Body of pancreas (tissue), 4 donors: ENCODE results near the gene ATP8A2. TPM values are rescaled to one million over a fixed set of nuclear protein-coding genes. Genes with fewer than 3 reads are reported as not detected.

Experiments
- ATAC-seq: fragments of 150-250 bp; one replicate; pipeline ENCODE4 v1.9.1; 2016
- DNase-seq, 4 donors: peaks; one replicate each; pipeline ENCODE4 v3.0.0-alpha.2; 2019
- H3K27ac ChIP-seq, 4 donors: fragments of 200-600 bp; sonication (generic); 1 replicate in 3 of 4; 2 replicates in 1 of 4; pipeline versions ENCODE4 v1.5.1 to v1.6.1; 2016 to 2019; ENCODE audit warnings: mild to moderate bottlenecking in 1 of 4, mixed read lengths in 1 of 4, moderate library complexity in 1 of 4
- H3K27me3 ChIP-seq, 2 donors: fragments of 200-600 bp; sonication (generic); one replicate each; pipeline ENCODE4 v1.6.0; 2016; ENCODE audit warnings: mild to moderate bottlenecking in 1 of 2
- H3K36me3 ChIP-seq, 2 donors: fragments of 200-600 bp; sonication (generic); replicated peaks in 1 of 2; 2 replicates each; pipeline ENCODE4 v1.5.1; 2016; ENCODE audit warnings: low read depth in 2 of 2; ENCODE audit not compliant: insufficient read depth in 1 of 2
- H3K4me1 ChIP-seq: fragments of 200-600 bp; sonication (generic); one replicate; pipeline ENCODE4 v1.6.0; 2016
- H3K4me3 ChIP-seq, 2 donors: fragments of 200-600 bp; sonication (generic); 1 replicate in 1 of 2; 2 replicates in 1 of 2; pipeline ENCODE4 v1.5.1; 2016 to 2019
- H3K9me3 ChIP-seq, 3 donors: fragments of 200-600 bp; sonication (generic); 1 replicate in 2 of 3; 2 replicates in 1 of 3; pipeline ENCODE4 v1.5.1; 2016
- CTCF ChIP-seq, 7 experiments: fragments of 450-650 bp in 4 of 7; fragments of 200-600 bp in 3 of 7; sonication (generic) in 3 of 7; IDR thresholded peaks; one replicate each; pipeline ENCODE4 v1.5.1; 2016 to 2019; ENCODE audit warnings: antibody characterized with exemption in 7 of 7
- POLR2A ChIP-seq, 3 donors: fragments of 450-650 bp; IDR thresholded peaks; one replicate each; pipeline ENCODE4 v1.6.1; 2016; ENCODE audit warnings: antibody characterized with exemption in 3 of 3, mild to moderate bottlenecking in 2 of 3
- WGBS, 2 donors: methylation state at CpG; one replicate each; pipeline ENCODE4 v1.1.5; 2017; 5-methylcytosine and 5-hydroxymethylcytosine counted together
- intact Hi-C: fragments of 100-400 bp; cut with DNase I; formaldehyde crosslinking; loops from one replicate; pipeline ENCODE4 v1.15.1; 2023
- total RNA-seq, 2 donors: library from RNA; depleted of rRNA; stranded (reverse); fragments of >200 nt; gene quantifications; one replicate each; pipeline ENCODE4 v1.1.0, GENCODE V29; 2016

The ATP8A2 gene
- total RNA-seq, 2 donors from 2014 or later, result under 0.01 TPM; not detected in 1

- Histone ChIP-seq H3K27me3 (no peaks in the 10 kb centered on the region), H3K9me3 (peaks cover 0 to 5% (median 0%) of the 10 kb centered on the region in 3 donors), H3K36me3 (no peaks in the 10 kb centered on the region), H3K4me1 (no peaks in the 10 kb centered on the region), H3K4me3 (no peak overlapping the region), H3K27ac (no peak overlapping the region)
- DNase-seq (no peak), ATAC-seq (no peak)
- intact Hi-C loops, result no loop called here
- 59 to 63% methylated on average over 5 of the region's 5 CpGs for WGBS, 2 donors
- TF ChIP-seq POLR2A (IDR thresholded peaks at IDR 0.05), result no peak
- TF ChIP-seq CTCF (IDR thresholded peaks at IDR 0.05), result no peak
These were observed 38.2 kb downstream of the ATP8A2 start for GRCh38 chr13:25409938-25410337.

DNA sequence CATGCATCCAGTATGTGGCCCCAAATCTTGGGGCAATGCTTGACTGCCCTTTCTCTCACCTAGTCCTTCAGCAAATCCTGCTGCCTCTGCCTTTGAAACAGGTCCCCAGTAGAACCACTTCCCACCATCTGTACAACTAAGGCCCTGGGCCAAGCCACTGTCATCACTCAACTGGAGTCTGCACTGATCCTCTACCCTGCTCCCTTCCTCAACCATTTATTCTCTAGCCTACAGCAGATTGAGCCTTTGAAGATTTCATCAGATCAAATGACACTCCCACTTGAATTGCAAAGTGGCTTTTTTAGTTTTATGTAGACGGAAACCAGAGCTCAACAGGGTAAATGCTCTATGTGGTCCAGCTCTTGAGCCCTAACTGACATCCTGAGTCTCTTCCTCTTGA lies 43.5 kb downstream of the ATP8A2 start:
- DNase-seq, result no peak
- Histone ChIP-seq H3K27me3 (no peaks in the 10 kb centered on the region), H3K4me3 (no peak overlapping the region), H3K4me1 (no peaks in the 10 kb centered on the region), H3K36me3 (no peaks in the 10 kb centered on the region), H3K27ac (no peak overlapping the region), H3K9me3 (peaks cover 0 to 5% (median 0%) of the 10 kb centered on the region in 3 donors)
- ATAC-seq, result no peak
- intact Hi-C loops, result no loop called here
- WGBS, 2 donors, result 63% methylated on average over 1 of the region's 1 CpG
- no peak for TF ChIP-seq POLR2A (IDR thresholded peaks at IDR 0.05)
- no peak for TF ChIP-seq CTCF (IDR thresholded peaks at IDR 0.05)

DNA sequence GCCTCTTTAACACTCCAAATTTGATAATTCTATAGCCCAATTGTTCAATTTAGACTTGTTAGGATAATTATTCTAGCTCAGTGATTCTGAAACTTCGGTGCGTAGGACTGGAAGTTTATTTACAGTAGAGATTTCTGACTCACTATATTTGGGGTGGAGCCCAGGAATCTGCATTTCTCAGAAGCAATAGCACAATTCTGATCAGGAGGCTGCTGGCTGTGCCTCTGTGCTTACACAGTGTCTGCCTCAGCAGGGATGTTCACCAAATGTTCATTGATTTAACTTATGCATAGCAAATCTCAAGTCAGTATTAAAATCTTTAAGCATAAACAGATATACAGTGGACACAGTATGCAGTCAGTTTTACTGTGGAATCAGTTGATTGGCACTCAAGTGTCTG lies 45.8 kb downstream of the ATP8A2 start:
- no peaks in the 10 kb centered on the region for H3K4me1 ChIP-seq
- no peaks in the 10 kb centered on the region for H3K9me3 ChIP-seq
- DNase-seq (no peak), ATAC-seq (no peak)
- 64 to 81% methylated on average over 2 of the region's 2 CpGs for WGBS, 2 donors
- intact Hi-C loops, result no loop called here
- no peak overlapping the region for H3K27ac ChIP-seq
- TF ChIP-seq CTCF (IDR thresholded peaks at IDR 0.05), result no peak
- TF ChIP-seq POLR2A (IDR thresholded peaks at IDR 0.05), result no peak
- H3K4me3 ChIP-seq, result no peak overlapping the region
- H3K36me3 ChIP-seq, result no peaks in the 10 kb centered on the region
- no peaks in the 10 kb centered on the region for H3K27me3 ChIP-seq

GRCh38 chr13:25420161-25420560 lies 48.4 kb downstream of the ATP8A2 start:
- 59 to 68% methylated on average over 2 of the region's 2 CpGs for WGBS, 2 donors
- Histone ChIP-seq H3K9me3 (no peaks in the 10 kb centered on the region), H3K27ac (no peak overlapping the region), H3K4me1 (no peaks in the 10 kb centered on the region), H3K27me3 (no peaks in the 10 kb centered on the region), H3K36me3 (no peaks in the 10 kb centered on the region), H3K4me3 (no peak overlapping the region)
- no peak for ATAC-seq
- TF ChIP-seq CTCF (IDR thresholded peaks at IDR 0.05) (no peak), POLR2A (IDR thresholded peaks at IDR 0.05) (no peak)
- DNase-seq, result no peak
- intact Hi-C loops, result no loop called here

GRCh38 chr13:25421612-25422011 lies 49.8 kb downstream of the ATP8A2 start:
- no peak for TF ChIP-seq POLR2A (IDR thresholded peaks at IDR 0.05)
- no peak for TF ChIP-seq CTCF (IDR thresholded peaks at IDR 0.05)
- intact Hi-C loops, result no loop called here
- H3K27me3 ChIP-seq, result no peaks in the 10 kb centered on the region
- no peaks in the 10 kb centered on the region for H3K4me1 ChIP-seq
- no peaks in the 10 kb centered on the region for H3K9me3 ChIP-seq
- no peak overlapping the region for H3K27ac ChIP-seq
- H3K4me3 ChIP-seq, result no peak overlapping the region
- no peaks in the 10 kb centered on the region for H3K36me3 ChIP-seq
- DNase-seq (no peak), ATAC-seq (no peak)
- 47 to 57% methylated on average over 6 of the region's 6 CpGs for WGBS, 2 donors
